HCT116 (cell line): Measurements from ENCODE around the gene GALE.

ENCODE experiments used
- CTCF ChIP-seq, 3 experiments: fragments of 200-600 bp in 1 of 3; sonication (generic) in 1 of 3; IDR thresholded peaks in 2 of 3; conservative IDR thresholded peaks in 1 of 3; 2 replicates each; pipeline ENCODE4 v1.5.1; 2012 to 2017; ENCODE audit warnings: low read depth in 2 of 3, low read length in 2 of 3, antibody characterized with exemption in 1 of 3, borderline replicate concordance in 1 of 3, control low read depth in 1 of 3, mild to moderate bottlenecking in 1 of 3, mixed read lengths in 1 of 3, mixed run types in 1 of 3, moderate library complexity in 1 of 3; ENCODE audit not compliant: insufficient read depth in 1 of 3
- EGR1 ChIP-seq: IDR thresholded peaks from 2 replicates; pipeline ENCODE4 v1.6.1; 2012; ENCODE audit warnings: low read depth
- EZH2 ChIP-seq: fragments of 200-600 bp; sonication (generic); IDR thresholded peaks from 2 replicates; pipeline ENCODE4 v1.6.1; 2017; ENCODE audit warnings: antibody characterized with exemption, mixed run types
- EZH2phosphoT487 ChIP-seq: fragments of 200-600 bp; IDR thresholded peaks from 2 replicates; pipeline ENCODE4 v1.6.1; 2018; ENCODE audit warnings: antibody characterized with exemption, borderline replicate concordance
- FOSL1 ChIP-seq: IDR thresholded peaks from 2 replicates; pipeline ENCODE4 v1.6.1; 2012; ENCODE audit warnings: low read depth
- JUND ChIP-seq: IDR thresholded peaks from 2 replicates; pipeline ENCODE4 v1.6.1; 2012
- MAX ChIP-seq: IDR thresholded peaks from 2 replicates; pipeline ENCODE4 v1.6.1; 2012
- POLR2A ChIP-seq: IDR thresholded peaks from 2 replicates; pipeline ENCODE4 v1.7.0; 2011; ENCODE audit warnings: borderline replicate concordance; ENCODE audit not compliant: insufficient read depth, insufficient read length; ENCODE audit errors: extremely low read depth
- POLR2AphosphoS5 ChIP-seq: IDR thresholded peaks from 2 replicates; pipeline ENCODE4 v1.6.1; 2011; ENCODE audit warnings: mild to moderate bottlenecking, low read depth, low read length, moderate library complexity
- REST ChIP-seq: IDR thresholded peaks from 2 replicates; pipeline ENCODE4 v1.6.1; 2012; ENCODE audit warnings: low read depth
- YY1 ChIP-seq: IDR thresholded peaks from 2 replicates; pipeline ENCODE4 v1.6.1; 2011; ENCODE audit warnings: low read length, low read depth, moderate library complexity, mild to moderate bottlenecking; ENCODE audit not compliant: insufficient replicate concordance; ENCODE audit errors: extremely low read depth
- ZBTB33 ChIP-seq: IDR thresholded peaks from 2 replicates; pipeline ENCODE4 v1.6.1; 2011; ENCODE audit warnings: mild to moderate bottlenecking, low read length, moderate library complexity; ENCODE audit not compliant: insufficient replicate concordance; ENCODE audit errors: extremely low read depth

- TF ChIP-seq POLR2A (no peak), CTCF (IDR thresholded peaks at IDR 0.05 in 2 of 3, conservative IDR thresholded peaks at IDR 0.05 in 1 of 3; ENCODE audit: borderline replicate concordance in 1 of 3, insufficient read depth in 1 of 3, low read depth in 2 of 3, low read length in 2 of 3) (no peak), EZH2 (no peak), EZH2phosphoT487 (no peak), FOSL1 (no peak), YY1 (no peak), EGR1 (no peak), POLR2AphosphoS5 (no peak), MAX (no peak), ZBTB33 (no peak), JUND (no peak), REST (no peak)
These were observed 41.3 kb downstream of the GALE start for GRCh38 chr1:23759277-23759676.
